ENCODE results near the gene SDC4.

SDC4 gene

GRCh38 chr20:45299786-45300185 is 48.4 kb downstream of the SDC4 start:
- DNase-seq (ENCODE audit: low read depth in 2 of 2, low spot score in 1 of 2), result no peak

- DNase-seq (ENCODE audit: low read depth in 2 of 2, low spot score in 1 of 2), result no peak
Measured at GRCh38 chr20:45297786-45298497, 50.3 kb downstream of the SDC4 start.

GRCh38 chr20:45294659-45295058 is 53.6 kb downstream of the SDC4 start:
- no peak for DNase-seq (ENCODE audit: low read depth in 2 of 2, low spot score in 1 of 2)

GRCh38 chr20:45294003-45294368 is 54.2 kb downstream of the SDC4 start:
- no peak for DNase-seq (ENCODE audit: low read depth in 2 of 2, low spot score in 1 of 2)

GRCh38 chr20:45293041-45294002 is 54.9 kb downstream of the SDC4 start:
- DNase-seq (ENCODE audit: low read depth in 2 of 2, low spot score in 1 of 2), result peak; percentile 53 to 64

GRCh38 chr20:45292343-45292742 is 55.9 kb downstream of the SDC4 start:
- no peak for DNase-seq (ENCODE audit: low read depth in 2 of 2, low spot score in 1 of 2)

GRCh38 chr20:45291526-45291925 is 56.7 kb downstream of the SDC4 start:
- DNase-seq (ENCODE audit: low read depth in 2 of 2, low spot score in 1 of 2), result no peak

GRCh38 chr20:45290677-45291355 is 57.4 kb downstream of the SDC4 start:
- peak; percentile 20 to 46 for DNase-seq (ENCODE audit: low read depth in 2 of 2, low spot score in 1 of 2)

GRCh38 chr20:45289942-45290676 is 58.1 kb downstream of the SDC4 start:
- no peak for DNase-seq (ENCODE audit: low read depth in 2 of 2, low spot score in 1 of 2)

- no peak for DNase-seq (ENCODE audit: low read depth in 2 of 2, low spot score in 1 of 2)
Measured at GRCh38 chr20:45288860-45289259, 59.4 kb downstream of the SDC4 start.

GRCh38 chr20:45288376-45288775 is 59.8 kb downstream of the SDC4 start:
- no peak for DNase-seq (ENCODE audit: low read depth in 2 of 2, low spot score in 1 of 2)

- DNase-seq (ENCODE audit: low read depth in 2 of 2, low spot score in 1 of 2), result no peak
Measured at GRCh38 chr20:45283551-45284057, 64.6 kb downstream of the SDC4 start.

GRCh38 chr20:45282700-45283550 is 65.3 kb downstream of the SDC4 start:
- no peak for DNase-seq (ENCODE audit: low read depth in 2 of 2, low spot score in 1 of 2)

- DNase-seq (ENCODE audit: low read depth in 2 of 2, low spot score in 1 of 2), result no peak
Measured at GRCh38 chr20:45279992-45280391, 68.2 kb downstream of the SDC4 start.

- no peak for DNase-seq (ENCODE audit: low read depth in 2 of 2, low spot score in 1 of 2)
Measured at GRCh38 chr20:45275338-45275737, 72.9 kb downstream of the SDC4 start.

Measured in stimulated activated CD8-positive, alpha-beta memory T cell treated with anti-CD3 and anti-CD28 coated beads, Interleukin-4, amount 100 ng/mL, for 1 hour (primary cell).